ENCODE measurements around the gene SPDYA.

- TF ChIP-seq CTCF (IDR thresholded peaks at IDR 0.05; ENCODE audit: poor library complexity, severe bottlenecking) (no peak), SMC3 (conservative IDR thresholded peaks at IDR 0.05; ENCODE audit: poor library complexity) (no peak), EZH2 (IDR thresholded peaks at IDR 0.05; ENCODE audit: borderline replicate concordance, insufficient read depth, low read length, poor library complexity, severe bottlenecking) (no peak), TAF1 (IDR thresholded peaks at IDR 0.05; ENCODE audit: low read depth) (no peak), POLR2AphosphoS5 (IDR thresholded peaks at IDR 0.05) (no peak), RAD21 (conservative IDR thresholded peaks at IDR 0.05) (no peak), EP300 (conservative IDR thresholded peaks at IDR 0.05; ENCODE audit: poor library complexity, severe bottlenecking) (no peak), REST (IDR thresholded peaks at IDR 0.05; ENCODE audit: borderline replicate concordance) (no peak), MXI1 (conservative IDR thresholded peaks at IDR 0.05; ENCODE audit: poor library complexity, severe bottlenecking) (no peak)
Observed at GRCh38 chr2:28893488-28893887, 82.9 kb downstream of the SPDYA start.

Measured in neural cell (in vitro differentiated cells).